Measurements from ENCODE around the gene LARGE1. TPM values are rescaled to one million over a fixed set of nuclear protein-coding genes. Genes with fewer than 3 reads are reported as not detected.

The LARGE1 gene
- total RNA-seq, 1 experiment from 2014 or later: 1.3 TPM

- Histone ChIP-seq H3K36me3 (ENCODE audit: low read depth, low read length) (no peaks in the 10 kb centered on the region), H3K4me1 (ENCODE audit: insufficient read depth, low read length) (no peaks in the 10 kb centered on the region), H4K20me1 (ENCODE audit: low read length) (no peaks in the 10 kb centered on the region), H2AFZ (ENCODE audit: low read length) (no peak overlapping the region), H3K27ac (ENCODE audit: low read length) (no peak overlapping the region), H3K4me2 (ENCODE audit: low read length) (no peak overlapping the region), H3K9me3 (ENCODE audit: low read length) (no peaks in the 10 kb centered on the region), H3K9ac (ENCODE audit: low read length) (no peak overlapping the region), H3K27me3 (ENCODE audit: low read length) (no peaks in the 10 kb centered on the region), H3K4me3 (ENCODE audit: low read length) (no peak overlapping the region), H3K79me2 (ENCODE audit: low read length) (no peaks in the 10 kb centered on the region), H3F3A (ENCODE audit: low read length, unreplicated experiment) (no peaks in the 10 kb centered on the region), H3K9me2 (replicated peaks; ENCODE audit: low read length) (no peaks in the 10 kb centered on the region)
- DNase-seq (no peak), ATAC-seq (no peak)
- ChIA-PET CTCF (no interaction called here), POLR2A (ENCODE audit: unreplicated experiment) (no interaction called here)
- no TSS peak for BruUV-seq (replicated peaks)
- no peak for TF ChIP-seq EZH2phosphoT487 (IDR thresholded peaks at IDR 0.05; ENCODE audit: borderline replicate concordance, low read length)
- TF ChIP-seq CTCF (conservative IDR thresholded peaks at IDR 0.05; ENCODE audit: low read depth, low read length): no peak
- no peak for TF ChIP-seq EZH2 (IDR thresholded peaks at IDR 0.05; ENCODE audit: low read length, unreplicated experiment)
- intact Hi-C loops (cut with micrococcal nuclease): no loop called here
These were observed 107.8 kb downstream of the LARGE1 start for GRCh38 chr22:33812360-33812977.

- no peaks in the 10 kb centered on the region for H3K9me2 ChIP-seq (replicated peaks; ENCODE audit: low read length)
- ChIA-PET POLR2A (ENCODE audit: unreplicated experiment) (no interaction called here), CTCF (no interaction called here)
- no peaks in the 10 kb centered on the region for H4K20me1 ChIP-seq (ENCODE audit: low read length)
- H3K9me3 ChIP-seq (ENCODE audit: low read length): no peaks in the 10 kb centered on the region
- H3K79me2 ChIP-seq (ENCODE audit: low read length): no peaks in the 10 kb centered on the region
- no peak overlapping the region for H3K27ac ChIP-seq (ENCODE audit: low read length)
- DNase-seq (no peak), ATAC-seq (no peak)
- no peaks in the 10 kb centered on the region for H3F3A ChIP-seq (ENCODE audit: low read length, unreplicated experiment)
- H3K4me3 ChIP-seq (ENCODE audit: low read length): no peak overlapping the region
- no peaks in the 10 kb centered on the region for H3K4me1 ChIP-seq (ENCODE audit: insufficient read depth, low read length)
- intact Hi-C loops (cut with micrococcal nuclease): no loop called here
- BruUV-seq (replicated peaks): no TSS peak
- no peaks in the 10 kb centered on the region for H3K27me3 ChIP-seq (ENCODE audit: low read length)
- no peak overlapping the region for H2AFZ ChIP-seq (ENCODE audit: low read length)
- no peak overlapping the region for H3K4me2 ChIP-seq (ENCODE audit: low read length)
- no peaks in the 10 kb centered on the region for H3K36me3 ChIP-seq (ENCODE audit: low read depth, low read length)
- H3K9ac ChIP-seq (ENCODE audit: low read length): no peak overlapping the region
- no peak for TF ChIP-seq EZH2phosphoT487 (IDR thresholded peaks at IDR 0.05; ENCODE audit: borderline replicate concordance, low read length)
- TF ChIP-seq CTCF (conservative IDR thresholded peaks at IDR 0.05; ENCODE audit: low read depth, low read length): no peak
- TF ChIP-seq EZH2 (IDR thresholded peaks at IDR 0.05; ENCODE audit: low read length, unreplicated experiment): no peak
These were observed 108.6 kb downstream of the LARGE1 start for GRCh38 chr22:33811686-33812085.

GRCh38 chr22:33811208-33811607 is 109.1 kb downstream of the LARGE1 start:
- H3K9me3 ChIP-seq (ENCODE audit: low read length): no peaks in the 10 kb centered on the region
- no peaks in the 10 kb centered on the region for H3F3A ChIP-seq (ENCODE audit: low read length, unreplicated experiment)
- POLR2A ChIA-PET (ENCODE audit: unreplicated experiment): no interaction called here
- H3K4me3 ChIP-seq (ENCODE audit: low read length): no peak overlapping the region
- H3K9ac ChIP-seq (ENCODE audit: low read length): no peak overlapping the region
- no peak overlapping the region for H2AFZ ChIP-seq (ENCODE audit: low read length)
- H3K79me2 ChIP-seq (ENCODE audit: low read length): no peaks in the 10 kb centered on the region
- no peak overlapping the region for H3K4me2 ChIP-seq (ENCODE audit: low read length)
- ATAC-seq (no peak), DNase-seq (no peak)
- BruUV-seq (replicated peaks): no TSS peak
- H3K27ac ChIP-seq (ENCODE audit: low read length): no peak overlapping the region
- TF ChIP-seq EZH2phosphoT487 (IDR thresholded peaks at IDR 0.05; ENCODE audit: borderline replicate concordance, low read length): no peak
- H3K27me3 ChIP-seq (ENCODE audit: low read length): no peaks in the 10 kb centered on the region
- intact Hi-C loops (cut with micrococcal nuclease): no loop called here
- CTCF ChIA-PET: no interaction called here
- no peaks in the 10 kb centered on the region for H3K4me1 ChIP-seq (ENCODE audit: insufficient read depth, low read length)
- no peaks in the 10 kb centered on the region for H3K36me3 ChIP-seq (ENCODE audit: low read depth, low read length)
- H4K20me1 ChIP-seq (ENCODE audit: low read length): no peaks in the 10 kb centered on the region
- no peaks in the 10 kb centered on the region for H3K9me2 ChIP-seq (replicated peaks; ENCODE audit: low read length)
